ENCODE data around the gene ARHGAP10.

Gene ARHGAP10

DNA sequence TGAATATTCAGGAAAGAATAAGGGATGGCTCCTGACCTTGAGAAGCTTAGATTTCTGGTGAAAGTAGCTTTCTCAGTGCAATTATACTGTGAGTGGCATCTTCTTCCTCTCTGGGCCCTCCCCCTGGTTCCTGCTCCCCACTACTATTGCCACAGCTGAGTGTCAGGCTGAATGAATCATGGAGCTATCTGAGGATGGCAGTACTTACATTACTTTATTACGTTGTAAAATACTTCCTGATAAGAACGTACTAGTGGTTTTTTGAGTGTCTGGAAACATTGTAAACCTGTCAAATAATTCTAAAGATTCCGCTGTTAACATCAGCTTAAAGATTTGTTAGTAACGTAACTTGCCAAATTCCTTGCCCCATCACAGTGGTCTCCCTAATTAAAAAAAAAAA lies 36.2 kb downstream of the ARHGAP10 start:
- no peak for DNase-seq (ENCODE audit: low read depth in 2 of 2)

- no peak for DNase-seq (ENCODE audit: low read depth in 2 of 2)
Measured at GRCh38 chr4:147769386-147769785, 37.5 kb downstream of the ARHGAP10 start.

DNA sequence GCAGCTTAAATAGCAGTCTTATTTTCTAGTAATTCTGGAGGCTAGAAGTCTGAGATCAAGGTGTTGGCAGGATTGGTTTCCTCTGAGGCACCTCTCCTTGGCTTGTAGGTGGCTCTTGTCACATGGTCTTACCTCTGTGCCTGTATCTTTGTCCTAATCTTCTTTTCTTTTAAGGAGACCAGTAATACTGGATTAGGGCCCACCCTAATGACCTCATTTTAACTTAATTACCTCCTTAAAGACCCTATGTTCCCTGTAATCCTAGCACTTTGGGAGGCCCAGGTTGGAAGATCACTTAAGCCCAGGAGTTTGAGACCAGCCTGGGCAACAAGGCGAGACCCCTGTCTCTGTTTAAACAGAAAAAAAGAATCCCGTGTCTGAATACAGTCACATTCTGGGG lies 38.9 kb downstream of the ARHGAP10 start:
- DNase-seq (ENCODE audit: low read depth in 2 of 2), result no peak

- DNase-seq (ENCODE audit: low read depth in 2 of 2), result no peak
Measured at GRCh38 chr4:147772056-147772455, 40.2 kb downstream of the ARHGAP10 start.

GRCh38 chr4:147772459-147772969 lies 40.6 kb downstream of the ARHGAP10 start:
- DNase-seq (ENCODE audit: low read depth in 2 of 2), result no peak

- DNase-seq (ENCODE audit: low read depth in 2 of 2), result no peak
Measured at GRCh38 chr4:147773261-147774184, 41.6 kb downstream of the ARHGAP10 start.

GRCh38 chr4:147776716-147777115 lies 44.8 kb downstream of the ARHGAP10 start:
- no peak for DNase-seq (ENCODE audit: low read depth in 2 of 2)

GRCh38 chr4:147777456-147778091 lies 45.7 kb downstream of the ARHGAP10 start:
- DNase-seq (ENCODE audit: low read depth in 2 of 2), result no peak

GRCh38 chr4:147778942-147779341 lies 47.1 kb downstream of the ARHGAP10 start:
- DNase-seq (ENCODE audit: low read depth in 2 of 2), result no peak

- no peak for DNase-seq (ENCODE audit: low read depth in 2 of 2)
Measured at GRCh38 chr4:147779451-147779850, 47.6 kb downstream of the ARHGAP10 start.

DNA sequence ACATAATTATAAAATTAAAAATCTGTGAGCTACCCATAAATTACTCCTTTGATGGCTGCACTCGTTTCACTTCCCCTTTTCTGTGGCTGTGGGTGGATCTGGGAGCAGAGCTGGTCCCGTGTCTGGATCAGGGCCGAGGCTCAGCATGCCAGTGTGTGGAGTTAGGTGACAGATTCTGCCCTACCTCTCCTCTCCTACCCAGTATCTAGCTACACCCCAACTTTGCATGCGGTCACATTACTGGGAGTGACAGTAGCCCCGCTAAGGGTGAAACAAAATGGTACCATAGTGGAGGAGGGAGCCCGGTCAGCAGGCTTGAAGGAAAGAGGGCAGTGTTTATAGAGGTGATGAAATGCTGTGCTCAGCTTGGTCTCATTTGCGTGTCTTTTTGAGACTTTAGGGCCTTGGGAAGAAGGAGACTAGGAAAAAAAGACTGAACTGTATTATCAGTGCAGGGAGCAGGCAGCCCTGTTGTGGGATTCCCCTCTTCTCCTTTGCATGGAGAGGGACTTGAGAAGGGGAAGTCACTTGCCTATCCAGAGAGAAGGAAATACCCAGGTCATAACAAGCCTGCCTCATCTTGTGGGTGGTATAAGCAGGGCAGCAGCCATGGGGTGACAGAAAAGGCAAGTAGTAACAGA lies 48.4 kb downstream of the ARHGAP10 start:
- DNase-seq (ENCODE audit: low read depth in 2 of 2), result no peak

DNA sequence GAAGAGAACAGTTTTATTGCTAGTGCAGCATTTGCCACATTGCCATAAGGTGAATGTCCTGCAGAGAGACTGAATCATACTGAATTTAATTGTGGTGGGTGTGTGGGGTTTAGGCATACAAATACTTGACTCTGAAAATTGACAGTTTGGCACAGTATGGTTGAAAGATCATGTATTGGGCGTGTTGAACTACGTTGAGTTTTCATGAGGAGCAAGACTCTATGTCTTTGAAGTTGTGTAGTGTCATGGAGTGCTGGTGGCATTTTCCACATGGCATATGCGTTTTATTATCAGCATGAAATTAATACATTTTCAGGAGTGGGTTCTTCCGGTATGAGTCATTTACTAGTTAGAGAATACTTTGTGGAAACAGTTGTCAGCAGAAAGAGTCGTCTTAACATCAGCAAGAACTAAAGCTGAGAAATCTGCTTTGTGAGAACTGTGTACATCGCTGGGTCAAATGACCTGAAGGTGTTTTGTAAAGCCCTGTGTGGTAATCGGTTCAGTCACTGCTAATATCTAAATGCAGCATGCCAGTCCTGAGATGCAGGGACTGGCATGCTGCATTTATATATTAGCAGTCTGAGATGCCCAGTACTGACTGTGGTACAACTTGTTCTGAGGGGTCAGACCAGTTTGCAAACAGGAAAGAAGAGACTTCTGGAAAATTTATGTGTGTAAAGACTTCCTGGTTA lies 50.3 kb downstream of the ARHGAP10 start:
- DNase-seq (ENCODE audit: low read depth in 2 of 2), result no peak

- no peak for DNase-seq (ENCODE audit: low read depth in 2 of 2)
Measured at GRCh38 chr4:147785129-147785528, 53.2 kb downstream of the ARHGAP10 start.

DNA sequence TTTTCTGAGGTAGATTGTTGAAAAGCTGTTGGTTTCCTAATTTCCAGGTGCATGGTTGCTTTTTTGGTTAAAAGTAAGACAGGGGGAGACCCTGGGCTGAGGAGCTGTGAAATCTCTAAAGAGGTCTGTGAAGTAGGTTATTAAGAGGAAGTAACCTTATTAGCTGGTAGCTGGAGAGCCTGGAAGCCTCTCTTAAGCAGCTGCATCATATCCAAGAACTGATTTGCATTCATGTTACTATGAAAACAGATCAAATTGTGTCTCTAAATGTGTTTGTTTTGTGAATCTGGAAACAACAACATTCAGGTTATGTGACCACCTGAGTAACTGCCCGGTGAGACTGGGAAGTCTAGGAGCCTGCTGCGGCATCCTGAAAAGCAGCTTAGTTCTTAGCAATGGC lies 54.1 kb downstream of the ARHGAP10 start:
- no peak for DNase-seq (ENCODE audit: low read depth in 2 of 2)

GRCh38 chr4:147786531-147786930 lies 54.6 kb downstream of the ARHGAP10 start:
- no peak for DNase-seq (ENCODE audit: low read depth in 2 of 2)

GRCh38 chr4:147787204-147787603 lies 55.3 kb downstream of the ARHGAP10 start:
- DNase-seq (ENCODE audit: low read depth in 2 of 2), result no peak

DNA sequence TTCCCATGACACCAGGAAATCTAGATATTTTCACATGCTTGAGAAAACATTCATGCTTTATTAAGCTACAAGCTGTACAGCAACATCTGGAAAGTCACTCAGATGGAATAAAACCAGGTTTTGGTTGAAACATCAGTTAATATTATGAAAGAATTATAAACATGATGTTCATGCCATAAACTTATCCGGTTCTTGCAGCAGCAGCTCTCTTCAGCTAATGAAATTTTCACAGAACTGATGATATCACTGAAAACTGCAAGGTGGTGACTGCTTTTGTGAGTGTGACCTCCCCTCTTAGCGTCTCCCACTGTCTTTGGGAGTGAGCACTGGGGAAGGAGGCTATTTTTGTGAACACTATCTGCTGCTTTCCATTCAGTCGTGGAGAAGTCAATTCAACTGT lies 56.9 kb downstream of the ARHGAP10 start:
- no peak for DNase-seq (ENCODE audit: low read depth in 2 of 2)

GRCh38 chr4:147789596-147789995 lies 57.7 kb downstream of the ARHGAP10 start:
- DNase-seq (ENCODE audit: low read depth in 2 of 2), result no peak

DNA sequence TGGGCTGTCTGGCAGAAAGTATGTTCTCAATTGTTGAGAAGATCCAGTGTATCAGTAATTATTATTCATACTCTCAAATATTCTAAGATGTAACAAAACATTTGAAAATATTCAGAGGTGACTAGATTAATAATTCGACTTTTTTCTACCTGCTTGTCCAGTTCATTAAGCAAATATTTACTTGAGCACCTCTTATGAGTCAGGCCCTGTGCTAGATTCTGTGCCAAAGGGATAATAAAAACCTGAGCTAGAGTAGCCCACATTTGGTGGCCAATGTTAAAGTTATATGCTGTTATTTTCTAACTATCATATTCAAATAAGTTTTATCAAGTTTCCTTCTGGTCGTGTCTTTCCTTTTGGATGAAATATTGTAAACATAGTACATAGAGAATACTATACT lies 58.5 kb downstream of the ARHGAP10 start:
- no peak for DNase-seq (ENCODE audit: low read depth in 2 of 2)

- DNase-seq (ENCODE audit: low read depth in 2 of 2), result no peak
Measured at GRCh38 chr4:147791341-147791740, 59.5 kb downstream of the ARHGAP10 start.

GRCh38 chr4:147791865-147792264 lies 60.0 kb downstream of the ARHGAP10 start:
- DNase-seq (ENCODE audit: low read depth in 2 of 2), result no peak
